HG03060 (cell line): ENCODE measurements around the gene CCL20.
"Not testable (repeated sequence)": the region's sequence is repeated elsewhere in the genome, so short reads cannot be mapped to it uniquely, and the experiment has no call there.

Source experiments
- ATAC-seq: cut with Tn5 transposase; IDR thresholded peaks from one replicate; pipeline ENCODE4 v1.9.1; 2021; ENCODE audit warnings: low read depth, moderate number of reproducible peaks; ENCODE audit not compliant: unreplicated experiment

The CCL20 gene, protein sequence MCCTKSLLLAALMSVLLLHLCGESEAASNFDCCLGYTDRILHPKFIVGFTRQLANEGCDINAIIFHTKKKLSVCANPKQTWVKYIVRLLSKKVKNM

DNA sequence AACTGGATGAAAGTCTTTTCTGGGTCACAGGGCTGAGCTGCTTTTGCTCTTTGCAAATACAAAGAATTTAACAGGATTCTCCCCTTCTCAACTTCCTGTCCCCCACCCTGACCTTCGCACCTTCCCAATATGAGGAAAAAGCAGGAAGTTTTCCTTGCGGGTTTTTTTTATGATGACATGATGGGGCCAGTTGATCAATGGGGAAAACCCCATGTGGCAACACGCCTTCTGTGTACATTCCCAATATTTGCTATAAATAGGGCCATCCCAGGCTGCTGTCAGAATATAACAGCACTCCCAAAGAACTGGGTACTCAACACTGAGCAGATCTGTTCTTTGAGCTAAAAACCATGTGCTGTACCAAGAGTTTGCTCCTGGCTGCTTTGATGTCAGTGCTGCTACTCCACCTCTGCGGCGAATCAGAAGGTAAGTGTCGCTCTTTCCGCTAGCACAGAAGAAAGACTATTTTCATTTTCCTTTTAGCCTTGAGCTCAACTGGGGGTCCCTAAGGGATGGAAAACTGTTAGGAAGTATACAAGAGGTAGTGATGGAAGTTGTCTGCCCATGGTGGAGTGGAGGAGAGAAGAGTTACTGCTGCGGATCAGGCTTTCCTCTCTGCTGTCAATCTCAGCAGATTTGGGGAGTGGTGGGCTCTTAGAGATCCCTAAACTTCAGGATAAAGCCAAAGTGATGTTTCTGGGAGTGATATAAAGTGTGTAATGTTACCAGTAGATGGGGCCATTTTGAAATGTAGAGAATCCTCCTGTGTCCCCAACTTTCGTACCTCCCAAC lies at the start of gene CCL20:
CCL20 (plus strand) TSS at position 281 of the 792 bp plus-strand sequence; CDS start at position 351, 70 bp downstream.
- ATAC-seq, result no peak

- no peak for ATAC-seq
Measured at GRCh38 chr2:227765788-227766372, 47.8 kb upstream of the CCL20 start.

DNA sequence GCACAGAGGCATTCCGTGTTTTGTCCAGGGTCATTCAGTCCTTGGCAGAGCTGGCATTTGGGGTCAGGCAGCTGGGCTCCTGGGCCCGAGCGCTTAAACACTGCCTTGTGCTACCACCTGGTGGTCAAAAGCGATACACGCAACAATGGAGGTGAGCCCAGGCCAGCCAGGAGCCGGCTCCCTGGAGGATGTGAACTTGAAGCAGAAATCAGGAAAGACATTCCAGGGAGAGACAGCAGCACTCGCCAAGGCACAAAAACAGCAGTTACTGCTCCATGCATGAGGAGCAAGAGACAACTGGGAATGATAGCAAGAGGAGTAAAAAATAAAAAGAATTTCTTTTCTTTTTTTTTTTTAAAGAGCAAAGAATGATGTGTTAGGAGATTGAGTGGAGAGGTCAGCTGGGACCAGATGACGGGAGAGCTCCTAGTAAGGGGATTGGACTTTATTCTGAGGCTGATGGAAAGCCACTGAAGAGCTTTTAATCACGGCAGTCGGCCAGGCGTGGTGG lies 47.2 kb upstream of the CCL20 start:
- ATAC-seq, result peak; percentile 88

GRCh38 chr2:227767830-227768229 lies 45.8 kb upstream of the CCL20 start:
- no peak for ATAC-seq

DNA sequence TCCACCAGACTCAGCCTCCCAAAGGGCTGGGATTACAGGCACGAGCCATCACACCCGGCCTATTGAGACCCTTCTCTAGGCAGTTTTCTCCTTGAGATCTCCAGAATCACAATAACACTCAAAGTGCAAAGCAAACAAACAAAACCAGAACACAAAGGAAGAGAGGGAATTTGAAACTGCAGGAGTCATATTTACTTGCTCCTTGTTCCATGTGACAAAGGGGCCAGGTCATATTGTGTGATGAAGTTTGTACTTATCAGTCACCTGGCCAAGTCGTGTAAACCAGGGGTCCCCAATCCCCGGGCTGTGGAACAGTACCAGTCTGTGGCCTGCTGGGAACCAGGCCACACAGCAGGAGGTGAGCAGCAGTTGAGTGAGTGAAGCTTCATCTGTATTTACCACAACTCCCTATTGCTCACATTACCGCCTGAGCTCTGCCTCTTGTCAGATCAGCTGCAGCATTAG lies 41.4 kb upstream of the CCL20 start:
- ATAC-seq, result no peak

- ATAC-seq, result no peak
Measured at GRCh38 chr2:227772932-227773331, 40.7 kb upstream of the CCL20 start.

DNA sequence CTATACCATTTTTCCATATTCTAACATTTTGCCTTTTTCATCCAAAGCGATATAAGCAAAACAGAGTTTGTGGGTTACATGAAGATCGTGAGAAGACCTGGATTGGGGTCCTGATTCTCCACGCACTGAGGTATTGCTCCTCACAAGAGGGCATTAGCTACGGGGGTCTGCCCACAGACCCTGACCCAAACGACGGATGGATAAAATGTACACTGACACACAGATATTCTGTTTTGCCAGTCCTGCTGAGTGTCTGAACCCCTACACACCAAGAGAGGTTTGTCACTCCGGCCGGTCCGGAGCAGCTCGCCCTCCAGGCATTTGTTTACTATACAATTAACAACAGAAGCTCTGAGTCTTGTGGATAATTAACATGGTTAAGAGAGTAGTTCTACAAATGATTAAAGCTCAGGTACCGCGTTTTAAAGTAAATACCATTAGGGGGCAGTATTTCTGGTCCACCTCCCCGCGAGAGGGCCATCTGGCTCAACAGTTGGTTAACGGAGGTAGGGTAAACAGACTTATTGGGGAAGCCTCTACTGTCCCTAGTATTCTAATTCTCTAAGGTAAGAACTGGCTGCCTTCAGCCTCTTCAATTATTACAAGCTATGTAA lies 39.5 kb upstream of the CCL20 start:
- no peak for ATAC-seq

DNA sequence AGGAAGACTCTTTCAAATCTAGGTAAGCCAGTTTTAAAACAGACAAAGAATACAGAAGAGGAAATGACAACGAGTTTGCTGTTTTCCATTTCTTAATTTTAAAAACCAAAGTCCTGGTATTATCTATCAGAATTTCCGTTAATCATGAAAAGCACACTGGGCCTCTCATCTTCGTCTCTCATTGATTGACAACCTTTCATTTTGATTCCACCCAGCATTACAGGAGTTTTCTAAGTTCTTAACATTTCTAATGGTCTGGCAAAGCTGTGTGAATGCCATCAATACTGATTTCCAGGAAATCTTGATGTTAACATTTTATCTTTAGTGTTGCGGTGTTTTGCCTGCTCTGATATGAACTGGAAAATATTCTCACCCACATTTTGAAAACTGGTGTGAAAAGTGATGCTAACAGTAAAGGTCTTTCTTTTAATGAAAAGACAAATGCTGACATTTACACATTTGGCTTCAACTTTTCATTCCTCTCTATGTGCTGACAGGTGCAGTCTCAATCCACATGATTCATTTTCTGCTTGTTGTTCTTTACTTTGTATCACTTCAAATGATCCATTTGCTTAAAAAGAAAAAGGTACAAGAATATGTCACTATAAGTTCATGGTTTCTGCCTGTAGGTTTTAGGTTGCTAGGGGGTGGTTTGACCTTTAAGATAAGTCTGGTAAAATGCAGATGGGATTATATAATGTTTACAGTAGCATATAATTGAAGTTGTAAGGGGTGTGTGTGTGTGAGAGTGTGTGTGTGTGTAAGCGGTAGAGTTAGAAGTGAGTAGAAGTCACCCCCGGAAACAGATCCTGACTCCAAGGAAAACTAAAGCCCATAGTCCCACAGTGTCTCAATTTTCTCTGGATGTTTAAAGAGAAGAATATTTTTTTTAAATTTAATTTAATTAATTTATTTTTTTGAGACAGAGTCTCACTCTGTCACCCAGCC lies 38.5 kb upstream of the CCL20 start:
- ATAC-seq, result no peak

- no peak for ATAC-seq
Measured at GRCh38 chr2:227780981-227781615, 32.5 kb upstream of the CCL20 start.

GRCh38 chr2:227781841-227782240 lies 31.8 kb upstream of the CCL20 start:
- ATAC-seq, result no peak

- ATAC-seq, result peak; percentile 13
Measured at GRCh38 chr2:227782804-227783203, 30.8 kb upstream of the CCL20 start.

DNA sequence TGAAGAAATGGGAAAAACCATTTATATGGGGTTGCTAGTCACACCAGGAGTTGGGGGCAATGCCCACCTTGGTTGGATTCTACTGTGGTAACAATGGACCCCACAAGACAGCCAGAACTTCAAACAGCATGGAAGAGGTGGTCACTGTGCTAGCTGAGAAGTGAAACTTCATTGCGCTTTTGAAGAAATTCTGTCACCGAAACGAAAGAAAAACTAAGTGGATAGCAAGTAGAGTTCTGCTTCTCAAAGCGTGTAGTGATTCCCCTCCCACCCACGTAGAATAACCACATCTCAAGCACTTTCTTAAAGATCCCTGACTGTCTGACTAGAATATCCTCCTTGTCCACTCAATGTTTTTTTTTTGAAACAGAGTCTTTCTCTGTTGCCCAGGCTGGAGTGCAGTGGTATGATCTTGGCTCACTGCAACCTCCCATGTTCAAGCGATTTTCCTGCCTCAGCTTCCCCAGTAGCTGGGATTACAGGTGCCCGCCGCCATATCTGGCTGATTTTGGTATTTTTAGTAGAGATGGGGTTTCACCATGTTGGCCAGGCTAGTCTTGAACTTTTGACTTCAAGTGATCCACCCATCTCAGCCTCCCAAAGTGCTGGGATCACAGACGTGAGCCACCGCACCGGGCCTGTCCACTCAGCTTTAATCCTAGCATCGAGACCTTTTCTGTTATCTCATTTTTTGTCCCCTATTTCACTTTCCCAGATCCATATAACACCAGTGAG lies 30.1 kb upstream of the CCL20 start:
- ATAC-seq, result peak; percentile 95

DNA sequence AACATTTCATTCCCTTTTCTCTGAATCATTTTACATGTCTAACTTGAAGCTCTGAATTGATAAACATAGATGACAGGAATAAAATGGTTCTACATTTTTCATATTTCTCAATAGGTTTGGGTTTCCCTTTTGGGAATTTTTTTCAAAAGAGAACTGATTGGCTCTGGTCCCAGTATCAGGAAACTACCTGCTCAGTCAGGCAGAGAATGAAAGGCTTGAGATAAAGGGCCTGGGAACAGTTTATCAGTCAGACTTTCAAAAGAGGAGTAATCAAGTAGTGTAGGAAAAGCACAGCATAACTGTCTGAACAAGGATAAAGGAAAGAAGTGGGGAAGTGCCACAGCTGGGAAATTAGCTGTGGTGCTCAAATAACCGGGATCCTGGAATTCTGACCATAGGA lies 28.3 kb upstream of the CCL20 start:
- no peak for ATAC-seq

GRCh38 chr2:227788561-227789018 lies 25.1 kb upstream of the CCL20 start:
- no peak for ATAC-seq

DNA sequence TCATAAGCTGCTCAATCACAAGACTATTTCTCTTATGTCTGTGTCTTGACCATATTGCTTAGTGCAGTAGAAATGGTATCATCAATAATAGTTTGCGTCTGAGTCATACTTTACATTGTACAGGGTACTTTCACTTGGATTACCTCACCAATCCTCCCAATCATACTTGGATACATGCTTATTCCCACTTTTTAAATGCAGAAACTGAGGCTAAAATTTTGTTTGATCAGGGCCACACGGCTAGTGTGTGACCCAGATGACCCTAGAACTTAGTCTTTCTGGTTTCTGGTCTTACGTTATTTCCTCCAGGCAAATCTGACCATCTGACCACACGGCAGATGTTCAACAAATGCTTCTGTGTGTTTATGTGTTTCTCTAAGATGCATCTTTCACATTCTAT lies 23.8 kb upstream of the CCL20 start:
- no peak for ATAC-seq

DNA sequence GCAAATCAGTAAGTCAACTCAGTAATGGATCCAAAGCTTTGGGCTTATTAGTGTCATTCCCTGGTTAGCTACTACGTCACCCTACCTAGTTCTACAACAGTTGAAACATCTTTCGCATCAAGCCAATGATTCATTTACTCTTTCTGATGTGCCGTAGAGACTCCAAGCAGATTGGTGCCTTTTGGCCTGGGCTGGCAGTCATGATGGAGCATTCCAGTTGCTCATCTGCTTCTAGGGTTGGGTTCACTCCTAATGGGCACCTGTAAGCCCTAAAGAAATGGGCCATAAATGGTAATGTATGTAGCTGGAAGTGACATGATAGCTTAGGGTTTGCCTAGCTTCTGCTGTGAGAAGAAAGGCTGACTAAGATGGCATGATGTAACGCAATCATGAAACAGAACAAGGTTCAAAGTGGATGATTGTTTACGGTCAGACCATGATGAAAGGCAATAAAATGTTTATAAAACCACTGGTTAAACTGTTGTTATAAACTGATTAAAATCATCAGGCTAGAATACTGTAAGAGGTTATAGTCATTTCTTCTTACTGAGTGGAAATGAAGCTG lies 20.4 kb upstream of the CCL20 start:
- no peak for ATAC-seq

DNA sequence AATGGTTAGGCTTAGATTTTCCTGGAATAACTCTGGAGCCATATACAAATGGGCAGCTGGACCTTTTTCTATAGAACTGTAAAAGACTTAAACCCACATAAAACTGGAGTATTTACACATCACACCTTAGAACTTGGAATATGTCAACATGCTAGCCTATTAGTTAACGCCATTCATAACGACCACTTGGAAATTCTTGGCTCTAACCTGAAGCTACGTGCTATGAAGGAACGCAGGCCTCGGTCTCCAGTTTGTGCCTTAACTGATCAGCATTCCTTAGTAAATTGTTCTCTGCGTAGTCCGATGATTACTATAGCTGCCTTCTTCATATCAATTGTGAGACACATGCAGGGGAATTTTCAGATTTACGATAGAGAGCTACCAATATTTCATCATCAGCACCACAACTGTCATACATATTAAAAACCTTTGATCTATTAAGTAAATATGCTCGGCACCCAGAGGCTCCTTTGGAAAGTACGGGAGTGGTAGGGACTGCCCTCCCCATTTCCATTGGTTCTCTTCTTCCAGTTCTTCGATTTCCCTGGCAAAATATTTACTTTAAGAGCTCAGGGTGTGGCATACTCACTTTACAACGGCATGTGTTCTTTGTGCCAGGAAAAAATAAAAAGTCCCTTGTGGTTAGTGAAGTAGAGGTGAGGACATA lies 17.5 kb upstream of the CCL20 start:
- ATAC-seq, result no peak

GRCh38 chr2:227796768-227797167 lies 16.9 kb upstream of the CCL20 start:
- ATAC-seq, result not testable (repeated sequence)
